ENCODE results near the gene GLIS2. TPM values are rescaled to one million over a fixed set of nuclear protein-coding genes. Genes with fewer than 3 reads are reported as not detected.

The GLIS2 gene
- total and polyA plus RNA-seq, 10 of the 15 experiments (the other 5 are each of a cell fraction or from before 2014, with no cell fraction given) = 0.03 to 0.64 (median 0.18) TPM; not detected in 4

DNA sequence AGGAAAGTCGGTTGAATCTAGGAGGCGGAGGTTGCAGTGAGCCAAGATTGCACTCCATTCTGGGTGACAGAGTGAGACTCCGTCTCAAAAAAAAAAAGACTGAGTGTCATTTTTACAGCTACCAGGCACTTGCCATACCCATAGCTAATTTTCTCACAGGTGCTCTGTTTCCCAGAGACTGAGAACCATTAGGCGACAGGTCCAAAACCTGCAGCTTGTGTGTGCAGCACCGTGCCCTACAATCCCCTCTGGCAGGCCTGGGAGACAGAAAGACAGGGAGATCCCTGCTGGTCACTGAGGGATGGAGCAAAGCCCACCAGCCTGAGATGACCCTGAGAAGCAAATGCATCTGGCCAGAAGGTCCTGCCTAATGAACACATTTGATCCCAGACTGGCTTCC is 45.8 kb upstream of the GLIS2 start:
- ChIA-PET CTCF (interaction anchor here (5.7 kb wide), 1 partner anchor 16 kb away, joined by 42 read pairs; no protein-coding TSS in a partner anchor), POLR2A (no interaction called here)
- peak overlapping the region; percentile 81; the same call in 1 of the 2 replicates for H3K9ac ChIP-seq (ENCODE audit: control insufficient read depth, insufficient read depth, low read length)

More for the DNA sequence above, 45.8 kb upstream of the GLIS2 start:
- in situ Hi-C loops (cut with MboI) (no loop called here), intact Hi-C loops (cut with micrococcal nuclease; ENCODE audit: unreplicated experiment) (loop anchor here (5.0 kb wide), 2 partner anchors 37 to 57 kb away; no protein-coding TSS in a partner anchor)
- peak overlapping the region; percentile 91 for H3K4me3 ChIP-seq
- 97% methylated on average over 5 of the region's 5 CpGs for WGBS (ENCODE audit: insufficient coverage, insufficient replicate concordance, low lambda C conversion rate, missing lambda C conversion rate)
- H3K4me1 ChIP-seq (ENCODE audit: control insufficient read depth, insufficient read depth, low read length) = no peaks in the 10 kb centered on the region; the same call in 1 of the 2 replicates
- no peak for DNase-seq (ENCODE audit: low read depth, low spot score)
- H2AFZ ChIP-seq (ENCODE audit: control insufficient read depth, low read depth, low read length) = no peak overlapping the region
- TF ChIP-seq MEF2A (IDR thresholded peaks at IDR 0.05; ENCODE audit: insufficient read depth, low read depth, low read length) (no peak), POLR2AphosphoS5 (IDR thresholded peaks at IDR 0.05; ENCODE audit: low read length) (no peak), HDAC2 (IDR thresholded peaks at IDR 0.05) (no peak), ZNF384 (IDR thresholded peaks at IDR 0.05; ENCODE audit: borderline replicate concordance, low read depth, low read length) (no peak), BRCA1 (IDR thresholded peaks at IDR 0.05; ENCODE audit: low read depth, low read length) (no peak), MYC (IDR thresholded peaks at IDR 0.05; ENCODE audit: insufficient read depth, insufficient read length, insufficient replicate concordance, low read length, severe bottlenecking) (no peak)
- TF ChIP-seq, protein P1, sequence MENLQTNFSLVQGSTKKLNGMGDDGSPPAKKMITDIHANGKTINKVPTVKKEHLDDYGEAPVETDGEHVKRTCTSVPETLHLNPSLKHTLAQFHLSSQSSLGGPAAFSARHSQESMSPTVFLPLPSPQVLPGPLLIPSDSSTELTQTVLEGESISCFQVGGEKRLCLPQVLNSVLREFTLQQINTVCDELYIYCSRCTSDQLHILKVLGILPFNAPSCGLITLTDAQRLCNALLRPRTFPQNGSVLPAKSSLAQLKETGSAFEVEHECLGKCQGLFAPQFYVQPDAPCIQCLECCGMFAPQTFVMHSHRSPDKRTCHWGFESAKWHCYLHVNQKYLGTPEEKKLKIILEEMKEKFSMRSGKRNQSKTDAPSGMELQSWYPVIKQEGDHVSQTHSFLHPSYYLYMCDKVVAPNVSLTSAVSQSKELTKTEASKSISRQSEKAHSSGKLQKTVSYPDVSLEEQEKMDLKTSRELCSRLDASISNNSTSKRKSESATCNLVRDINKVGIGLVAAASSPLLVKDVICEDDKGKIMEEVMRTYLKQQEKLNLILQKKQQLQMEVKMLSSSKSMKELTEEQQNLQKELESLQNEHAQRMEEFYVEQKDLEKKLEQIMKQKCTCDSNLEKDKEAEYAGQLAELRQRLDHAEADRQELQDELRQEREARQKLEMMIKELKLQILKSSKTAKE (IDR thresholded peaks at IDR 0.05; ENCODE audit: low read depth, poor library complexity, severe bottlenecking) = no peak
- BruUV-seq (replicated peaks) = no TSS peak
- no peaks in the 10 kb centered on the region for H3K9me3 ChIP-seq (replicated peaks; ENCODE audit: control insufficient read depth, insufficient read depth, low read length)
- RAD21 ChIA-PET (ENCODE audit: unreplicated experiment) = interaction anchor here (0.5 to 0.6 kb wide), 2 partner anchors 24 to 252 kb away, joined by 3 read pairs; no protein-coding TSS in a partner anchor
- no peak for ATAC-seq
- no peak for FAIRE-seq
- H3K27me3 ChIP-seq (replicated peaks in 1 of 2; ENCODE audit: control insufficient read depth in 2 of 2, insufficient read depth in 2 of 2, low read length in 1 of 2) = no peaks in the 10 kb centered on the region
- no peak overlapping the region for H3K27ac ChIP-seq (ENCODE audit: control insufficient read depth, insufficient read depth)
- peak overlapping the region; percentile 85 for H3K4me2 ChIP-seq (ENCODE audit: control insufficient read depth, insufficient read depth)
- SMC1A ChIA-PET (ENCODE audit: uncharacterized antibody, unreplicated experiment) = no interaction called here
- peaks cover 35% of the 10 kb centered on the region for H3K79me2 ChIP-seq (ENCODE audit: control insufficient read depth, insufficient read depth, low read length)
- H4K20me1 ChIP-seq (ENCODE audit: control insufficient read depth, insufficient read depth) = no peaks in the 10 kb centered on the region
- H3K36me3 ChIP-seq (ENCODE audit: control insufficient read depth in 2 of 2, insufficient read depth in 2 of 2, low read length in 1 of 2) = no peaks in the 10 kb centered on the region; a peak in 2 of 4 replicates
